Retina (tissue), 1 donor: ENCODE data around the gene PAX8.

Source experiments
- DNase-seq: peaks from one replicate; pipeline ENCODE4 v3.0.0-alpha.2; 2016

The PAX8 gene

GRCh38 chr2:113181258-113182051 is 97.3 kb downstream of the PAX8 start:
- DNase-seq: no peak

- DNase-seq: no peak
These were observed 98.4 kb downstream of the PAX8 start for GRCh38 chr2:113180131-113180946.

DNA sequence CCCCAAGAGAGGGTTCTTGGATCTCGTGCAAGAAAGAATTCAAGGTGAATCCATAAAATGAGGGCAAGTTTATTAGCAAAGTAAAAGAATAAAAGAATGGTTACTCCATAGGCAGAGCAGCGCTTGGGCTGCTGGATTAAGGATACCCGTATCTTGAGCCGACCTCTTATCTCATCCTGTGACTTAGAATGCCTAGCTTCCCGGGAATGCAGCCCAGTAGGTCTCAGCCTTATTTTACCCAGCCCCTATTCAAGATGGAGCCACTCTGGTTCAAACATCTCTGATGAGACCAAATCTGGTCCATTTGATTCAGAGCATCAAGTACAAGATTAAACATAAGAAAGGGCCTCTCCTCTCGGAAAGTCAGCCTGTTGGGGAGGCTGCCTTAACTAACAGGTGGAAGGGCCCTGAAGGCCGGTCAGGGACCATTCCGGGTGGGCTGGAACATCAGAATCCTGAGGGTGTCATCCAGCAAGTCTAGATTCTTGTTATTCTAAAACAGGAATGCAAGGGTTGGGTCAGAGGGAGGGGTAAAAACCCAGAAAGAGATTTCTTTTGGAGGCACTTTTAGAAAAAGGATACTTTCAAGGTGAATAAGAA is 99.2 kb downstream of the PAX8 start:
- DNase-seq: no peak

GRCh38 chr2:113178891-113179290 is 99.8 kb downstream of the PAX8 start:
- DNase-seq: no peak

DNA sequence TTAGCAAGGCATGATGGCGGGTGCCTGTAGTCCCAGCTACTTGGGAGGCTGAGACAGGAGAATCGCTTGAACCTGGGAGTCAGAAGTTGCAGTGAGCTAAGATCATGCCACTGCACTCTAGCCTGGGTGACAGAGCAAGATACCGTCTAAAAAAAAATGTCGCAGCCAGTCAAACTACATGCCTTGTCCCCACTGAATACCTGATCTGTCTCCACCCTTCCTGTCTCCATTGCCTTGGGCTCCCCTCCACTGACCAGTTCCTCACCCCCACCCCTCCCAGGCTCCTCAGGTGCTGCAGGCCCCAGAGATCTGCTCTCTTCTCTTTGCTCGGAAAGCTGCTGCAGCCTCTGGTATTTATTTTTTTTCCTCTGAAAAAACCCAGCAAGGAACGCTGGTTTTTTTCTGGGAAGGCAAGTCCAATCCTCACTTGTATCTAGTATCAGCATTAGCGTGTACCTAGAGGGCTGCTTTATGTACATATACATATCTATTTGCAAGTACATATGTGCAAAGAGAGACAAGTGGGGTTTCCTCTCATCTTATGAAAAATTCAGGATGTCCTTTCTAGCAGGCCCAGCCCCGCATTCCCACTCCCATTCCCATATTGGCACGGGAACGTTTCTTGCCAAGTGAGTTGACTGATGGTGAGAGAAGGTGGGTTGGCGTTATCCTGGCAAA is 100.5 kb downstream of the PAX8 start:
- DNase-seq: no peak

GRCh38 chr2:113176696-113177355 is 101.9 kb downstream of the PAX8 start:
- no peak for DNase-seq

- DNase-seq: no peak
These were observed 102.7 kb downstream of the PAX8 start for GRCh38 chr2:113175736-113176695.

DNA sequence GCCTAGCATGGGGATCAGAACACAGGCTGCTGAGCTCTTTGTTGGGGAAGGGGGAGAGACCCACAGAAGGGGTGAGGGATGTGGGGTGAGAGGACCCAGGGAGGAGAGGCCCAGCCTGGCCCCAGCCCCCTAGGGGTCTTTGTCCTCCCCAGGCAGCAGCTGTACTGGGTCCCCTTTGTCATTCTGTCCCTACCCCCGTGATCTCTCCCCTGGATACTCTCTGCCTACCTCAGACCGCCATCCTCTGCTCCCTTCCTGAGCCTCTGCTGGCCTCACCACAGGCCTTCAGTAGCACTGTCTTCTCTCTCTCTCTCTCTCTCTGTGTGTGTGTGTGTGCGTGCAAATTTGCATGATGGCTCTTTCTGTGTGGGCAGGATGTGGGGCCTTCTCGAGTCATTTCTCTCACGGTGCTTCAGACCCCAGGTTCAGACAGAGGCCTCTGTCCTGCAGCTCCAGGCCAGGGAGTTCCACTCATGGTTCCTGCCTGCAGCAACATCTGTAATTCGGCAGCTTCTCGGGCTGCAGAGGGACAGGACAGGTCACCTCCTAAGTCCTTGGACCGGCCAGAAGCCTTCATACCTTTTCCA is 103.6 kb downstream of the PAX8 start:
- DNase-seq: peak; percentile 52

GRCh38 chr2:113174376-113174750 is 104.4 kb downstream of the PAX8 start:
- DNase-seq: no peak

GRCh38 chr2:113173542-113174375 is 105.0 kb downstream of the PAX8 start, which contains the start of gene PSD4:
Gene PSD4 (plus strand): TSS chr2:113173971. CDS start chr2:113182457, 8,486 bp downstream.
- DNase-seq: no peak

- no peak for DNase-seq
These were observed 105.8 kb downstream of the PAX8 start for GRCh38 chr2:113172721-113173541.

- DNase-seq: no peak
These were observed 107.2 kb downstream of the PAX8 start for GRCh38 chr2:113171334-113172075.

DNA sequence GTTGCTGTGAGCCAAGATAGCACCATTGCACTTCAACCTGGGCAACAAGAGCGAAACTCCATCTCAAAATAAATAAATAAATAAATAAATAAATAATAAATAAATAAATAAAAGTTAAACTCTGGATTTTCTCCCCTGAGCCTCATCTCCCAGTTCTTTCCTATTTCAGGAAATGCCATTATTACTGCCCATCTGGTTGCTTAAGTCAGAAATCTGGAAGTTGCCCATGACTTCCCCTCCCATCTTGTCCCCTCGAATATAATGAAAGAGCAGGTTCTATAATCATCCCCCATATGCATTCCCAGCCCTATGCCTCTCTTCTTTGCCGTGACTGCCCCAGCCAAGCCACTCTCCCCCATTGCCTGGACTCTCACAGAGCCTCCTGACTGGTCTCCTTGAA is 109.1 kb downstream of the PAX8 start:
- DNase-seq: no peak

DNA sequence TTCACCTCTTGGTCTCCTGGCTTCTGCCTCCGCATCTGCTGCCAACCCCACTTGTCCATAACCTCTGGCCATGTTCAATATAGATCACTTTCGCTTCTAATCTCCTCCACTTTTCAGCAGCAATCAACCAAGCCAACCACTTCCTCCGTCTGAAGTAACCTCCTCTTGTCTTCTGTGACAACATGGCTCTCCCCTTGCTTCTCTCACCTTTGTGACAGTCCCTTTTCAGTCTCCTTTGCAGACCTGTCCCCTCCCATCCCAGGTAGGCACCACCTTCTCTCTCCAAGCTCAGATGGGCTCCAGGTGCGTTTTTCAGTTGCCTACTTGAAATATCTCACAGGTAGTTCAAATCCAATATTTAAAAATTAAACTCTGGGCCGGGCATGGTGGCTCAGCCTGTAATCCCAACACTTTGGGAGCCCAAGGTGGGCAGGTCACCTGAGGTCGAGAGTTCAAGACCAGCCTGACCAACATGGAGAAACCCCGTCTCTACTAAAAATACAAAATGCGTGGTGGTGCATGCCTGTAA is 109.7 kb downstream of the PAX8 start:
- DNase-seq: no peak

- DNase-seq: no peak
These were observed 110.8 kb downstream of the PAX8 start for GRCh38 chr2:113167962-113168340.

GRCh38 chr2:113167115-113167932 is 111.4 kb downstream of the PAX8 start:
- no peak for DNase-seq

- no peak for DNase-seq
These were observed 112.5 kb downstream of the PAX8 start for GRCh38 chr2:113166187-113166645.
